ENCODE results near the gene ZNF219.
"Not testable (repeated sequence)": the region's sequence is repeated elsewhere in the genome, so short reads cannot be mapped to it uniquely, and the experiment has no call there.

Gene ZNF219

DNA sequence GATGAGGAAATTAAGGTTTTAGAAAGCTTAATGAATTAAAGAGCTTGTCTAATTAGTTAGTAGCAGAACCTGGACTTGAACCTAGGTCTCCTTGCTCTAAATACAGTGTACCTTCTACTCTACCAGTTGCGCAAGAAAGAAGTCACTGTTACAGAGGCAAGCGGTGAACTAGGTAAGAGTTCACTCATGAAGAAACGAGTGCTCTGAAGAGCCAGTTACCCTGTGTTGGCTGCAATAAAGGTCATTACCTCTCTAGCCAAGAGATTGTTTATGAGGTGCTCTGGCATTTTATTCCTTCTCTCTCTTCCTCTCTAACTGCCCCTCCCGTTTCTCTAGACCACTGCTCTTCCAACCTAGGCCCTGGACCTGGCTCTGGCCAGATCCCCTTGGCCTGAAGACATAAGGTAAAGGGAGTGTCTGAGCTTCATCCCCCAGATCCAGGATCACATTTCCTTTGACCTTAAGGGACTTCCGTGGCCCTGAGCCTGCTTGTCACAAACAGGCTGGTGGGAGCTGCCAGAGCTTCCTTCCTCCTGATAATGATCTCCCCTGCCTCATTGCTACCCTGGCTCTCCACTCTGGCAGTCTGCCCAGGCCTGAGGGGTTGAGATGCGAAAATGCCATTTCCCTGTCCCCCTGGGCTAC is 54.4 kb downstream of the ZNF219 start:
- DNase-seq (ENCODE audit: low read depth in 2 of 2), result no peak

DNA sequence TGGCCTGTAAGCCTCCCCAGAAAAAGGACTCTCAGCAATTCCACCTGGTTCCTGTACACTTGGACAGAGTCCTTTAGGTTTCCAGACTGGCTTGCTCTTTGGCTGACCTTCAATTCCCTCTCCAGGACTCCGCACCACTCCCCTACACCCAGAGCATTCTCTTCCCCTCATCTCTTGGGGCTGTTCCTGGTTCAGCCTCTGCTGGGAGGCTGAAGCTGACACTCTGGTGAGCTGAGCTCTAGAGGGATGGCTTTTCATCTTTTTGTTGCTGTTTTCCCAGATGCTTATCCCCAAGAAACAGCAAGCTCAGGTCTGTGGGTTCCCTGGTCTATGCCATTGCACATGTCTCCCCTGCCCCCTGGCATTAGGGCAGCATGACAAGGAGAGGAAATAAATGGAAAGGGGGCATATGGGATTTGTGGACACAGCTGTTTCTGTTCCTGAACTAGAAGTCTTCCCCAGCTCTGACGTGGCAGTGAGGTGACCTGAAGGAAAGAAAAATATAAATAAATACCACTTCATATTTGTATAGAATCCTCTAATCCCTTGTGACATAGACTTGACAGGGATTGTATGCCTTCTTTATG is 55.0 kb downstream of the ZNF219 start:
- no peak for DNase-seq (ENCODE audit: low read depth in 2 of 2)

DNA sequence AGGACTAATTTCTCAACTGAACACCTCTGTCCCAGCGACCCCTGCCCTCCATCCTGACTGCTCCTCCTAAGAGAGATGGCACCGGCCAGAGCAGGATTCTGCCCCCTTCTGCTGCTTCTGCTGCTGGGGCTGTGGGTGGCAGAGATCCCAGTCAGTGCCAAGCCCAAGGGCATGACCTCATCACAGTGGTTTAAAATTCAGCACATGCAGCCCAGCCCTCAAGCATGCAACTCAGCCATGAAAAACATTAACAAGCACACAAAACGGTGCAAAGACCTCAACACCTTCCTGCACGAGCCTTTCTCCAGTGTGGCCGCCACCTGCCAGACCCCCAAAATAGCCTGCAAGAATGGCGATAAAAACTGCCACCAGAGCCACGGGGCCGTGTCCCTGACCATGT is 55.5 kb downstream of the ZNF219 start:
- no peak for DNase-seq (ENCODE audit: low read depth in 2 of 2)

DNA sequence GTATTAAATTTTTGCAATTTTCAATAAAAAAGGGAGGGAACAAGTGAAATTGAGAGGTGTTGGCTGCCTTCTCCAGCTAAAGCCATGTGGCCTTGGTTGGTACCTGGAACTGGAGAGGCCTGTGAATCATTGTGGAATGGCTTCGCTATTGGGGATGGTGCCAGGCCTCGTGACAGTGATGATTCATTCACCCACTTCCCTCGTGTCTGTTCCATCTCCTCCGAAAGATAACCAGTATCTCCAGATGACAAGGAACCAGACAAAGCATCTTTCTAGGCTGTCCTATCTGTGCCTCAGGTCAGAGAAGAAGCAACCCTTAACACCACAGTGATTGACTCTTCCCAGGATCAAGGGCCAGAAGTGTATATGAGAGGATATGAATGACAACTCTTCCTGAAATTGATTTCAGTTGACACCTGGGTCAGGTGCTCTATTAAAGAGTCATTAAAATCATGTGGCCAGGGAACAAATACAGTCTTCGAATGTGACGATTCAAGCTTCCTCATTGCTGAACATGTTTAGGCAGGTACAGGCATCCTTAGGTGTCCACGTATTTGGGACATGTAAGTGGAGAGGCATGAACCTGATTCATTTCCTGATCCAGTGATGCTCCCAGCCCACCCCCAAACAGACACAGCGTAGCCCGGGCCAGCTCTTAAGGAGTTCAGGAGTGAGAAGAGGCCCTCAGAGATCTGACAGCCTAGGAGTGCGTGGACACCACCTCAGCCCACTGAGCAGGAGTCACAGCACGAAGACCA is 56.6 kb downstream of the ZNF219 start, which contains the start of gene RNASE7:
TSS of gene RNASE7 (plus strand) at position 687 of the 758 bp plus-strand sequence. CDS start 631 bp downstream, outside the sequence.
- DNase-seq (ENCODE audit: low read depth in 2 of 2), result no peak

DNA sequence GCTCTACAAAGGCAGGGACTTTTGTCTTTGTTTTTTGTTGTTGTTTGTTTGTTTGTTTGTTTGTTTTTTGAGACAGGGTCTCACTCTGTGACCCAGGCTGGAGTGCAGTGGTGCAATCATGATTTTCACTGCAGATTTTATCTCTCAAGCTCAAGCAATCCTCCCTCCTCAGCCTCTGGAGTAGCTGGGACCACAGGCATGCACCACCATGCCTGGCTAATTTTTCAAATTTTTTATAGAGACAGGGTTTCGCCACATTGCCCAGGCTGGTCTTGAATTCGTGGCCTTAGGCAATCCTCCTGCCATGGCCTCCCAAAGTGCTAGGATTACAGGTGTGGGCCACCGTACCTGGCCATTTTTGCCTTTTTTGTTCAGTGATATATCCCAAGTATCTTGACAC is 57.5 kb downstream of the ZNF219 start:
- not testable (repeated sequence) for DNase-seq (ENCODE audit: low read depth in 2 of 2)

DNA sequence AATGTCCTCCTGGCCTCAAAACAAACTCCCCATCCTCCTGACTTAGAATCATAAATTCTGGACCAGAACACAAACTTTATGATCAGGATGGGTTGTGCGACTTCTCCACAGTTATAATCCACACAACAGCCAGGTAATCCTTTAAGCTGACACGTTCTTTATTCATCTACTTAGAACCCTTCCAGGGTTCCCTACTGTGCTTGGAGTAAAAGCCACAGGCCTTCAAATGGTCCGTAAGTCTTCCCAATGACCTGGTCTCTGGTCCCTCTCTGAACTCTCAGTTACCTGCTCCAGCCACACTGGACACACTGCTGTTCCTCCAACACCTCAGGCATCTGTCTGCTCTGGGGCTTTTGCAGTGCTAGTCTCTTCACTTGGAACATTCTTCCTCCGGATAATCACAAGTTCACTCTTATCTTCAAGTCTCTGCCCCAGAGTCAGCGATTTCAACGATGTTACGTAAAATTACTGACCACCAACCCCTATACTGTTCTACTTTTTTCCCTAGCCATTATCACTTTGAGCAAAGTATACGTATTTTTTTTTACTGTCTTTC is 58.0 kb downstream of the ZNF219 start:
- DNase-seq (ENCODE audit: low read depth in 2 of 2), result no peak
